Fibroblast of the aortic adventitia (primary cell): ENCODE data around the gene SAPCD2. TPM values are rescaled to one million over a fixed set of nuclear protein-coding genes. Genes with fewer than 3 reads are reported as not detected.
A peak's percentile ranks its signal among the peaks of the same experiment; 100 is the strongest.

Experiments
- DNase-seq: peaks from one replicate; pipeline ENCODE4 v3.0.0-alpha.2; 2010; ENCODE audit warnings: low read depth
- H3K4me3 ChIP-seq: 2 replicates; pipeline ENCODE4 v1.5.1; 2011; ENCODE audit warnings: low read depth, mild to moderate bottlenecking, control low read depth, low read length, moderate library complexity
- total RNA-seq: library from RNA; depleted of rRNA; stranded (reverse); fragments of >200 nt; gene quantifications from 2 replicates; pipeline ENCODE4 v1.2.3, GENCODE V29; 2012; ENCODE audit warnings: low replicate concordance
- TF ChIP-seq, protein P1 (sequence below): IDR thresholded peaks from 2 replicates; pipeline ENCODE4 v1.5.1; 2011; ENCODE audit warnings: mild to moderate bottlenecking, low read length, control low read depth, inconsistent platforms; ENCODE audit not compliant: insufficient read depth

Gene SAPCD2
- total RNA-seq, 1 donor, result 1.5 TPM

DNA sequence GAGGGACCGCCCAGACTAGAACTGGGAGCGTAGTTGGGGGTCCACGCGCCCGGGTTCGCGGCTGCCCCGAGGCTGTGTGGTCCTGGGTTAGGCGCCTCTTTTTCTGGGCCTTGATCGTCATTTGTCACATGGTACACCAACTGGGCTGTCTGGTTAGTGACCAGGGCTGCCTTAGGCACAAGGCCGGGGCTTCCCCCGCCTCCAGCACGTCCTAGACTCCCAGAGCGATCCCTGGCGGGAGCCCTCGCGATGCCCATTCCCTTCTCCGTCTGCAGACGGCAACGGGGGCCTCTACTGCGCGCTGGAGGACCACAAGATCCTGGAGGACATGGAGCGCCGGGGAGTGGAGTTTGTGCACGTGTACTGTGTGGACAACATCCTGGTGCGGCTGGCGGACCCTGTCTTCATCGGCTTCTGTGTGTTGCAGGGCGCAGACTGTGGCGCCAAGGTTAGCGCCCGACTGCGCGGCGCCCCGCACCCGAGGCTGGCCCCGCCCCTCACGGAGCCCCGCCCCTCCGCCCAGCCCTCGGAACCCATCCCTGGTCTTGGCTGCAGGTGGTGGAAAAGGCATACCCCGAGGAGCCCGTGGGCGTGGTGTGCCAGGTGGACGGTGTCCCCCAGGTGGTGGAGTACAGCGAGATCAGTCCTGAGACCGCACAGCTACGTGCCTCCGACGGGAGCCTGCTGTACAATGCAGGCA lies 8.5 kb upstream of the SAPCD2 start:
- peak overlapping the region; percentile 80 for H3K4me3 ChIP-seq
- no peak for DNase-seq
- TF ChIP-seq, protein P1, sequence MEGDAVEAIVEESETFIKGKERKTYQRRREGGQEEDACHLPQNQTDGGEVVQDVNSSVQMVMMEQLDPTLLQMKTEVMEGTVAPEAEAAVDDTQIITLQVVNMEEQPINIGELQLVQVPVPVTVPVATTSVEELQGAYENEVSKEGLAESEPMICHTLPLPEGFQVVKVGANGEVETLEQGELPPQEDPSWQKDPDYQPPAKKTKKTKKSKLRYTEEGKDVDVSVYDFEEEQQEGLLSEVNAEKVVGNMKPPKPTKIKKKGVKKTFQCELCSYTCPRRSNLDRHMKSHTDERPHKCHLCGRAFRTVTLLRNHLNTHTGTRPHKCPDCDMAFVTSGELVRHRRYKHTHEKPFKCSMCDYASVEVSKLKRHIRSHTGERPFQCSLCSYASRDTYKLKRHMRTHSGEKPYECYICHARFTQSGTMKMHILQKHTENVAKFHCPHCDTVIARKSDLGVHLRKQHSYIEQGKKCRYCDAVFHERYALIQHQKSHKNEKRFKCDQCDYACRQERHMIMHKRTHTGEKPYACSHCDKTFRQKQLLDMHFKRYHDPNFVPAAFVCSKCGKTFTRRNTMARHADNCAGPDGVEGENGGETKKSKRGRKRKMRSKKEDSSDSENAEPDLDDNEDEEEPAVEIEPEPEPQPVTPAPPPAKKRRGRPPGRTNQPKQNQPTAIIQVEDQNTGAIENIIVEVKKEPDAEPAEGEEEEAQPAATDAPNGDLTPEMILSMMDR, result no peak

DNA sequence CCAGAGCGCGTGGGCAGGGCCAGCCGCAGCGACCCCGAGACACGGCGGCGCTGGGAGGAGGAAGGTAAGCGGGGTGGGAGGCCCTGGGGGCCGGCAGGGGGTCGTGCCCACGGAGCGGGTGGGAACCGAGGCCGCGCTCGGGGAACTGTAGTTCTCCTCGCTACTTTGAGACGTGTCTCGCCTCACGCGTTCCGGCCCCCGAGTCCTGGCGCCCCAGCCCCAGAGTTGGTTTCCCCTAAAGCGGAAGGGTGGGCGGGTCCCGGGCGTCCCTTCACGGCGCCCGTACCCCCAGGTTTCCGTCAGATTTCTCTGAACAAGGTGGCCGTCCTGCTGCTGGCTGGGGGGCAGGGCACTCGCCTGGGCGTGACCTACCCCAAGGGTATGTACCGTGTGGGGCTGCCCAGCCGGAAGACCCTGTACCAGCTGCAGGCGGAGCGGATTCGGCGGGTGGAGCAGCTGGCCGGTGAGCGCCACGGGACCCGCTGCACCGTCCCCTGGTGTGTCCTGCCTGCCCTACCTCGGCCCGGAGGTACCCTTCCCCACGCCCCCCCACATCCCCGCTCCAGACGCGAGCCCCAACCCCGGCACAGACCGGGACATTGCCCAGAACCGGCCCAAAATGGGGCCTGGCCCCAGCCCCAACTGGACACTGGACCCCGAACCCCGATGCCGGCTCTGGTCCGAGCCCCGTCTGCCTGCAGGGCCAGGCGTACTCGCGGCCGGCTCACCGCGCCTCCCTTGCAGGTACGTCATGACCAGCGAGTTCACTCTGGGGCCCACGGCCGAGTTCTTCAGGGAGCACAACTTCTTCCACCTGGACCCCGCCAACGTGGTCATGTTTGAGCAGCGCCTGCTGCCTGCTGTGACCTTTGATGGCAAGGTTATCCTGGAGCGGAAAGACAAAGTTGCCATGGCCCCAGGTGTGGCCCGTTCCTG lies 7.7 kb upstream of the SAPCD2 start:
- H3K4me3 ChIP-seq, result peak overlapping the region; percentile 80
- TF ChIP-seq, protein P1, result no peak
- no peak for DNase-seq

DNA sequence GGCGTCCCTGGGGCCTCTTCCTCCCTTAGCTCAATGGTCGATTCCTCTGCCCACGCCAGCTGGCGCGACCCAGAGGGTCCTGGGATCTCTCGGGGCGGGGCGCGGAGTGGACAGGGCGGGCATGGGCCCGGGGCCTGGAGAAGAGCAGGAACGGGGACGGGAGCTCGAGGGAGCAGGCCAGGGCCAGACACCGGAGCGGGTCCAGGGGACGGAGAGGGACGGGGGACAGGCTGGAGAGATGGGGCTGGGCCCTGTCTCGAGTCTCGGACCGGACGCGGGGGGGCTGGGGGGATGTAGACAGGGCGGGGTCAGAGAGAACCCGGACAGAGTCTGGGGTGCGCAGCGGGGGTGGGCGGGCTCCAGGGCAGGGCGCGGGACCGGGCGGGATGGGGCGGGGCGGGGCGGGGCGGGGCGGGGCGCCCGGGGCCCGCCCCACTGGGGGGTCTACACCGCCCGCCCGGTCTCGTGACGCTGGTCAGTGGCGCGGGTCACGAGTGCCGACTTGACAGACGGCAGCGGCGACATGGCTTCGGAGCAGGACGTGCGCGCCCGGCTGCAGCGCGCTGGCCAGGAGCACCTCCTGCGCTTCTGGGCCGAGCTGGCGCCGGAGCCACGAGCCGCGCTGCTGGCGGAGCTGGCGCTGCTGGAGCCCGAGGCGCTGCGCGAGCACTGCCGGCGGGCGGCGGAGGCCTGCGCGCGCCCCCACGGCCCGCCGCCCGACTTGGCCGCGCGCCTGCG lies 6.8 kb upstream of the SAPCD2 start, which contains the start of gene UAP1L1:
UAP1L1 (plus strand) TSS at position 508 of the 738 bp plus-strand sequence; CDS start at position 524, 16 bp downstream.
- peak within 1 kb of the TSS; percentile 80 for H3K4me3 ChIP-seq
- peak; percentile 49 for DNase-seq
- TF ChIP-seq, protein P1, result no peak

DNA sequence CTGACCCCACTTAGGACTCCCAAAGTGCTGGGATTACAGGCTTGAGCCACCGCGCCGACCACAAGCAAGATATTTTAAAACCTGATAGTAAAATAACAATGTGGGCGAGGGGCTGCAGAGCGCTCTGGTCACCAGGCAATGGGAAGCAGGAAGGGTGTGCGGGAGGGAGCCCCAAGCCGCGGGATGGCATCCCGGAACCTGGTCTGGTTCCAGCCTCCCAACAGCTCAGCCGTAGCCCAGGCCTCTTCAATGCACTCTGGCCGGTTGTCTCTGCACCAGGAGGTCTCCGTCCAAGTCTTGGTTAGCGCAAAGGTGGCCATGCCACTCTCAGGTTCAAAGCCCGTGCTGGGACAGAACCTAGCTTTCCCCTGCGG lies 6.3 kb upstream of the SAPCD2 start:
- no peak overlapping the region for H3K4me3 ChIP-seq
- DNase-seq, result no peak
- TF ChIP-seq, protein P1, result no peak

DNA sequence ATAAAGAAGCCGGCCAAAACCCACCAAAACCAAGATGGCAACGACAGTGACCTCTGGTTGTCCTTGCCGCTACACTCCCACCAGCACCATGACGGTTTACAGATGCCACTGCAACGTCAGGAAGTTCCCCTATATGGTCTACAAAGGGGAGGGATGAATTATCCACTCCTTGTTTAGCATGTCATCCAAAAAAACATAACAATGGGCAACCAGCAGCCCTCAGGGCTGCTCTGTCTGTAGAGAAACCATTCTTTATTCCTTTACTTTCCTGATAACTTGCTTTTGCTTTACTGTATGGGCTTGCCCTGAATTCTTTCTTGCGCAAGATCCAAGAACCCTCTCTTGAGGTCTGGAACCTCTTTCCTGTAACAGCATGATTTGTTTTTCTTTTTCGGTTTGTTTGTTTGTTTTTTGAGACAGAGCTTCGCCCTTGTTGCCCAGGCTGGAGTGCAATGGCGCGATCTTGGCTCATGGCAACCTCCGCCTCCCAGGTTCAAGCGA lies 5.0 kb upstream of the SAPCD2 start:
- TF ChIP-seq, protein P1, result no peak
- no peak overlapping the region for H3K4me3 ChIP-seq
- no peak for DNase-seq

DNA sequence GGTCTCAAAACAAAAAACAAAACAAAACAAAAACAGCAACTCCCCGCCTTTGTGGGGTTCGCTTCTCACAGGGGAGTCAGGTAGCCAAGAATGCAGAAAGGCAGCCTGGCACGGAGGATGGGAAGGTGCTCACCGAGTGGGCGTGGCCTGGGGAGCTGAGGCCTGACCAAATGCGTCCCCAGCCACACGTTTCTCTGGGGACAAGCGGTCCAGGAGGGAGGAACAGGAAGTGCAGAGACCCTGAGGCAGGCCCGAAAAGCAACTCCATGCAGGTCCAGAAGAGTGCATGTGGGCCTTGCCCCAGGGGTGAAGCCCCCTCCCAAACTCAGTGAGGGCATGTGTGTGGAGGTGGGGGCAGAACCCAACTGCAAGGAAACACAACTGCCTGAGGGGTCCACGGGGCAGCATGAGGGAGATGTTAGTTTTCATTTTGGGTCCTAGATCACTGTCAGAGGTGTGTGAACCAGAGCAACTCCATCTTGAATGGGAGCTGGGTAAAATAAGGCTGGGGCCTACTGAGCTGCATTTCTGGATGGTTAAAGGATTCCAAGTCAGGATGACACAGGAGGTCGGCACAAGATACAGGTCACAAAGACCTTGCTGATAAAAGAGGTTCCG lies 4.4 kb upstream of the SAPCD2 start:
- no peak for DNase-seq
- H3K4me3 ChIP-seq, result no peak overlapping the region
- TF ChIP-seq, protein P1, result no peak
